ENCODE data around the gene ADISSP.

DNA sequence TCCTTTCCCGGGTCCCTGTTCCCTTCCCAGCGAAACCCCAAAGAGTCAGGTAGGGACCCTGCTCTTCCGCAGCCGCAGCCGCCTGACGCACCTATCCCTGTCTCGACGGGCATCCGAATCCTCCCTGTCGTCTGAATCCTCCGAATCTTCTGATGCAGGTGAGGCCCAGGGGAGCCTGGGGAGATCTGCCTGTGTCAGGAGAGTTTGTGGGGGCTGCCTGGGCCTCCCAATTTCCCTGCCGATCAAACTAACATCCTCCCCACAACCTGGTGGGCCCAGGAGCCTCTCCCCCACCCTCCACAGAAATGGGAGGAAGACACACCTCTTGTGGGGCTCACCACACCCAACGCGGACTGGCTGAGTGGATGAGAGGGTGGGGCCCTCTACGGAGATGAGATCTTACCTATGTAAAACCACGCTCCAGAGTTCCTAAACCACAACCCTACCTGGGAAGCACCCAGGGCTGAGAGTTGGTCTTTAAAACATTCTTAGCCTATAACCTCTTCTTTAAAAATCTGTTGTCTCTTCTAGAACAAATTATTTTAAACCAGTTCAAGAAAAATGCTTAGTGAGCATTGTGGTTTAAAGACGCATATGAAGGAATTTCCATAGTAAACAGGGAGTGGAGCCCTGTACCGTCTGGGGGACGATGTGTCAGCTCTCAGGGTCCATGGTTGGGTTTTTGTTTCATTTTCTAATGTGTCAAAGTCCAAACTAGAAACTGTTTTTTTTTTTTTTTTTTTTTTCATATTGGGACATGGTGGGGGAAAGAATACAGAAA lies 30.2 kb upstream of the ADISSP start:
- TF ChIP-seq FOS (IDR thresholded peaks at IDR 0.05; ENCODE audit: borderline replicate concordance, insufficient read depth, low read length) = no peak
- TF ChIP-seq, protein P1, sequence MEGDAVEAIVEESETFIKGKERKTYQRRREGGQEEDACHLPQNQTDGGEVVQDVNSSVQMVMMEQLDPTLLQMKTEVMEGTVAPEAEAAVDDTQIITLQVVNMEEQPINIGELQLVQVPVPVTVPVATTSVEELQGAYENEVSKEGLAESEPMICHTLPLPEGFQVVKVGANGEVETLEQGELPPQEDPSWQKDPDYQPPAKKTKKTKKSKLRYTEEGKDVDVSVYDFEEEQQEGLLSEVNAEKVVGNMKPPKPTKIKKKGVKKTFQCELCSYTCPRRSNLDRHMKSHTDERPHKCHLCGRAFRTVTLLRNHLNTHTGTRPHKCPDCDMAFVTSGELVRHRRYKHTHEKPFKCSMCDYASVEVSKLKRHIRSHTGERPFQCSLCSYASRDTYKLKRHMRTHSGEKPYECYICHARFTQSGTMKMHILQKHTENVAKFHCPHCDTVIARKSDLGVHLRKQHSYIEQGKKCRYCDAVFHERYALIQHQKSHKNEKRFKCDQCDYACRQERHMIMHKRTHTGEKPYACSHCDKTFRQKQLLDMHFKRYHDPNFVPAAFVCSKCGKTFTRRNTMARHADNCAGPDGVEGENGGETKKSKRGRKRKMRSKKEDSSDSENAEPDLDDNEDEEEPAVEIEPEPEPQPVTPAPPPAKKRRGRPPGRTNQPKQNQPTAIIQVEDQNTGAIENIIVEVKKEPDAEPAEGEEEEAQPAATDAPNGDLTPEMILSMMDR (IDR thresholded peaks at IDR 0.05; ENCODE audit: extremely low read depth in 1 of 2, insufficient read depth in 1 of 2, low read depth in 1 of 2, low read length in 2 of 2) = no peak
- TF ChIP-seq POLR2A (IDR thresholded peaks at IDR 0.05; ENCODE audit: low read depth, low read length) = no peak
- TF ChIP-seq EZH2 (IDR thresholded peaks at IDR 0.05; ENCODE audit: borderline replicate concordance, low read depth, low read length, severe bottlenecking) = no peak
- no peak for TF ChIP-seq POLR2AphosphoS5 (IDR thresholded peaks at IDR 0.05; ENCODE audit: insufficient read depth, low read depth, low read length)
- TF ChIP-seq, protein P2, sequence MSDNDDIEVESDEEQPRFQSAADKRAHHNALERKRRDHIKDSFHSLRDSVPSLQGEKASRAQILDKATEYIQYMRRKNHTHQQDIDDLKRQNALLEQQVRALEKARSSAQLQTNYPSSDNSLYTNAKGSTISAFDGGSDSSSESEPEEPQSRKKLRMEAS (IDR thresholded peaks at IDR 0.05; ENCODE audit: insufficient read depth, insufficient read length) = no peak
- TF ChIP-seq MYC (IDR thresholded peaks at IDR 0.05; ENCODE audit: low read depth, low read length) = no peak
- no peak for TF ChIP-seq GATA2 (IDR thresholded peaks at IDR 0.05; ENCODE audit: insufficient read depth, insufficient read length, low read depth, low read length)

All from endothelial cell of umbilical vein (primary cell).